ENCODE measurements around the gene PLEKHG5. TPM values are rescaled to one million over a fixed set of nuclear protein-coding genes. Genes with fewer than 3 reads are reported as not detected.
"Not testable (repeated sequence)": the region's sequence is repeated elsewhere in the genome, so short reads cannot be mapped to it uniquely, and the experiment has no call there.

Gene PLEKHG5
- total and polyA plus RNA-seq, 2 donors (not counting 1 experiment from before 2014, with no cell fraction given), result 0.13 to 0.20 TPM

- H3K4me3 Mint-ChIP-seq, result no peak overlapping the region
- peaks cover 4% of the 10 kb centered on the region for H3K4me1 Mint-ChIP-seq
- Histone ChIP-seq H4K20me1 (ENCODE audit: control insufficient read depth, insufficient read depth, low read length, poor library complexity, severe bottlenecking) (no peaks in the 10 kb centered on the region), H3K36me3 (replicated peaks in 1 of 2; ENCODE audit: control extremely low read depth in 1 of 2, control insufficient read depth in 1 of 2, extremely low read depth in 1 of 2, insufficient read depth in 2 of 2, low read length in 1 of 2) (no peaks in the 10 kb centered on the region), H3K4me2 (replicated peaks; ENCODE audit: low read depth, low read length, poor library complexity, severe bottlenecking) (no peak overlapping the region), H3K4me3 (ENCODE audit: control extremely low read depth in 1 of 5, extremely low read depth in 1 of 5, insufficient read depth in 1 of 5, low read depth in 2 of 5, low read length in 4 of 5) (no peak overlapping the region), H2AFZ (ENCODE audit: insufficient read depth, low read depth, low read length, poor library complexity, severe bottlenecking) (no peak overlapping the region), H3K9me3 (ENCODE audit: control extremely low read depth in 1 of 3, control insufficient read depth in 2 of 3, insufficient read depth in 1 of 3, low read length in 2 of 3) (no peaks in the 10 kb centered on the region), H3K4me1 (ENCODE audit: control insufficient read depth in 2 of 2, insufficient read depth in 2 of 2, low read length in 2 of 2) (no peaks in the 10 kb centered on the region), H3K27me3 (replicated peaks in 1 of 4; ENCODE audit: control extremely low read depth in 1 of 4, control insufficient read depth in 3 of 4, insufficient read depth in 4 of 4, low read length in 3 of 4) (peaks cover 0 to 16% (median 3%) of the 10 kb centered on the region in 4 experiments), H3K79me2 (ENCODE audit: control insufficient read depth, insufficient read depth, low read length) (no peaks in the 10 kb centered on the region), H3K9ac (ENCODE audit: low read length) (no peak overlapping the region), H3K27ac (ENCODE audit: low read length in 2 of 2) (no peak overlapping the region)
- no peaks in the 10 kb centered on the region for H3K9me3 Mint-ChIP-seq (ENCODE audit: insufficient read depth)
- CTCF ChIA-PET, result interaction anchor here (1.1 kb wide), 1 partner anchor 11 kb away, joined by 4 read pairs; no protein-coding TSS in a partner anchor
- POLR2A ChIA-PET, result no interaction called here
- peaks cover 27% of the 10 kb centered on the region for H3K27me3 Mint-ChIP-seq
- 94% methylated on average over 2 of the region's 5 CpGs for WGBS (ENCODE audit: insufficient coverage)
- ATAC-seq (ENCODE audit: low read depth), result no peak
- TF ChIP-seq, protein P1, sequence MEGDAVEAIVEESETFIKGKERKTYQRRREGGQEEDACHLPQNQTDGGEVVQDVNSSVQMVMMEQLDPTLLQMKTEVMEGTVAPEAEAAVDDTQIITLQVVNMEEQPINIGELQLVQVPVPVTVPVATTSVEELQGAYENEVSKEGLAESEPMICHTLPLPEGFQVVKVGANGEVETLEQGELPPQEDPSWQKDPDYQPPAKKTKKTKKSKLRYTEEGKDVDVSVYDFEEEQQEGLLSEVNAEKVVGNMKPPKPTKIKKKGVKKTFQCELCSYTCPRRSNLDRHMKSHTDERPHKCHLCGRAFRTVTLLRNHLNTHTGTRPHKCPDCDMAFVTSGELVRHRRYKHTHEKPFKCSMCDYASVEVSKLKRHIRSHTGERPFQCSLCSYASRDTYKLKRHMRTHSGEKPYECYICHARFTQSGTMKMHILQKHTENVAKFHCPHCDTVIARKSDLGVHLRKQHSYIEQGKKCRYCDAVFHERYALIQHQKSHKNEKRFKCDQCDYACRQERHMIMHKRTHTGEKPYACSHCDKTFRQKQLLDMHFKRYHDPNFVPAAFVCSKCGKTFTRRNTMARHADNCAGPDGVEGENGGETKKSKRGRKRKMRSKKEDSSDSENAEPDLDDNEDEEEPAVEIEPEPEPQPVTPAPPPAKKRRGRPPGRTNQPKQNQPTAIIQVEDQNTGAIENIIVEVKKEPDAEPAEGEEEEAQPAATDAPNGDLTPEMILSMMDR (IDR thresholded peaks at IDR 0.05), result no peak
- TF ChIP-seq EZH2 (IDR thresholded peaks at IDR 0.05; ENCODE audit: borderline replicate concordance, insufficient read depth, low read depth, low read length, poor library complexity, severe bottlenecking), result no peak
- intact Hi-C loops (cut with micrococcal nuclease), result no loop called here
- H3K27ac Mint-ChIP-seq, result no peak overlapping the region
- DNase-seq, result no peak
Measured at GRCh38 chr1:6434186-6434585, 57.3 kb downstream of the PLEKHG5 start.

DNA sequence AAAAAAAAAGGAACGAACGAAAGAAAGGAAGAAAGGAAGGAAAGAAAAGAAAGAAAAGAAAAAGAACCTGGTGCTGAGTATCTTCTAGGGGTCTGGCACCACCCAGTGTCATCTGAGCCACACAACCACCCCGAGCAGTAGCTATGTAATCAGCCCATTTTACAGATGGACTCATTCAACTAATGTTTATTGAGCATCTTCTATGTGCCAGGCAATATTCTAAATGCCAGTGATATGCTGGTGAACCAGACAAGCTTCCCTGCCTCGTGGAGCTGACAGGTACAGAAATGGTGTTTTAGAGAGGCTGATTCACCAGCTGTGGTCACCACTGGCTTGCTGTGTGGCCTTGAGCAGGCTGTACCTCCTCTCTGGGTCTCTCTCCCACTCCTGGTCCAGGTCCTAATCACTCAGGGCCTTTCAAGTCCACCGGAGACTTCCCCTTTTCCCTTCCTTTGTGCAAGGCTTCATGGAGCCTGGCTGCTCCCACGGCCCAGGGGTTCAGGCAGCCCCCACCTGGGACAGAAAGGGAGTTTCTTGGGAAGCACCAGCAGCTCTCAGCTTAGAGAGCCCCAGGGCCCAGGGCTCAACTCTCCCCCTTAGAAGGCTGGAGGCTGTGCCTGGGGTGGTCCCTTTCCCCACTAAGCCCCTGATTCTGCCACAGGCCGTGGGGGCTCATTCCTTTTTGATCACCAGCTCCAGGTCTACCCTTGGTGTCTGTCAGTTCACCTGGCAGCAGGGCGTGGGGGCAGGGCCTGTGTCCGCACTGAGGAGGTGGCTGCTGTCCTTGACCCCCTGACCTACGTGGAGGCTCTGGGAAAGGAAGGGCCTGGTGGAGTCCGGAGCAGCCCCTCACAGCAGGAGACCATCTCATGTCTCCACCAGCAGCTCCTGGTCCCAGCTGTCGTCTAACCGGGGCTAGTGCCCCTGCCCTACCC lies 59.6 kb downstream of the PLEKHG5 start:
- DNase-seq; H3K9me3 Mint-ChIP-seq (ENCODE audit: insufficient read depth); H3K4me3 Mint-ChIP-seq; H3K27ac Mint-ChIP-seq; H4K20me1 ChIP-seq (ENCODE audit: control insufficient read depth, insufficient read depth, low read length, poor library complexity, severe bottlenecking); ATAC-seq (ENCODE audit: low read depth); H3K27ac ChIP-seq (ENCODE audit: low read length in 2 of 2); intact Hi-C loops (cut with micrococcal nuclease); H3K9me3 ChIP-seq (ENCODE audit: control extremely low read depth in 1 of 3, control insufficient read depth in 2 of 3, insufficient read depth in 1 of 3, low read length in 2 of 3); H3K36me3 ChIP-seq (replicated peaks in 1 of 2; ENCODE audit: control extremely low read depth in 1 of 2, control insufficient read depth in 1 of 2, extremely low read depth in 1 of 2, insufficient read depth in 2 of 2, low read length in 1 of 2); H3K4me2 ChIP-seq (replicated peaks; ENCODE audit: low read depth, low read length, poor library complexity, severe bottlenecking); H2AFZ ChIP-seq (ENCODE audit: insufficient read depth, low read depth, low read length, poor library complexity, severe bottlenecking); H3K9ac ChIP-seq (ENCODE audit: low read length); H3K4me1 Mint-ChIP-seq; H3K79me2 ChIP-seq (ENCODE audit: control insufficient read depth, insufficient read depth, low read length); H3K4me1 ChIP-seq (ENCODE audit: control insufficient read depth in 2 of 2, insufficient read depth in 2 of 2, low read length in 2 of 2); H3K4me3 ChIP-seq (ENCODE audit: control extremely low read depth in 1 of 5, extremely low read depth in 1 of 5, insufficient read depth in 1 of 5, low read depth in 2 of 5, low read length in 4 of 5): not testable (repeated sequence)
- CTCF ChIA-PET, result interaction anchor here (0.6 to 1.7 kb wide), 4 partner anchors 8 to 165 kb away, joined by 3 to 7 read pairs (median 5); no protein-coding TSS in a partner anchor
- 69% methylated on average over 9 of the region's 13 CpGs for WGBS (ENCODE audit: insufficient coverage)
- POLR2A ChIA-PET, result interaction anchor here (0.7 kb wide), 1 partner anchor 15 kb away, joined by 9 read pairs; no protein-coding TSS in a partner anchor
- H3K27me3 ChIP-seq (replicated peaks in 1 of 4; ENCODE audit: control extremely low read depth in 1 of 4, control insufficient read depth in 3 of 4, insufficient read depth in 4 of 4, low read length in 3 of 4), result peaks cover 0 to 11% (median 0%) of the 10 kb centered on the region in 4 experiments
- peaks cover 28% of the 10 kb centered on the region for H3K27me3 Mint-ChIP-seq

DNA sequence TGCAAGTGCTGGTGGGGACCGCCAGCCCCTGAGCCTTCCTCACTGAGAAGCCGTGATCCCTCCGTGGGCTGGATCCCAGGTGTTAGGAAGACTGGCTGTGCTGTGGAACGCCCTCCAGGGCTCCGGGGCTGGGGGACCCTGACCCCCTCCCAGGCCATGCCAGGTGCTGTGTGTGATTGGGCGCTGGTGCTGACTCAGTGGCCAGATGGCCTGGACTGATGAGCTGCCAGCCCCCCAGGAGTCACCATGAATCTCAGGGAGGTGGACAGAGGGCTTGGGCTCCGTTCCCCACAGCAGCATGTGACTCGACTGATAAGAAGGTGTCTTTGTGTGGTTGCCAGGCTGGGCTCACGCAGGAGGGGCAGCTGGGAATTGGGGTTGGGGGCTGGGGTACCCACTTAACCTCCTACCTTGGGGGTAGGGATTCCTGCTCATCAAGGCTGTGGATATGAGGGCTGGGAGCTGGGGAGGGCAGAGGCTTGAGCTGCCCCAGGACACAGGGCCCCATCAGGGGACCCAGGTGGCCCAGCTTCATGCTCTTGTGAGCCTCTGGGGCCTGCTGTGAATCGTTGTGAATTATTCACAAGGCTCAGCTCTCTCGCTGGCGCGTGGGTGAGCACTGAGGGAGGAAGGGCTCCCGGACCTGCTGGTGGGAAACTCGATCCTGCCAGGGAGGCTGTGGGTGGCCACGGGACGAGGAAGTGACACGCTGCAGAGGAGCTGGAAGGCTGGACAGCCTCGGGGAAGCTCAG lies 61.6 kb downstream of the PLEKHG5 start:
- not testable (repeated sequence) for ATAC-seq (ENCODE audit: low read depth); DNase-seq
- H3K27me3 Mint-ChIP-seq, result peaks cover 32% of the 10 kb centered on the region

More for the DNA sequence above, 61.6 kb downstream of the PLEKHG5 start:
- H3K4me2 ChIP-seq (replicated peaks; ENCODE audit: low read depth, low read length, poor library complexity, severe bottlenecking); H3K9ac ChIP-seq (ENCODE audit: low read length); H3K27ac ChIP-seq (ENCODE audit: low read length in 2 of 2); H2AFZ ChIP-seq (ENCODE audit: insufficient read depth, low read depth, low read length, poor library complexity, severe bottlenecking); H3K27ac Mint-ChIP-seq; H3K9me3 ChIP-seq (ENCODE audit: control extremely low read depth in 1 of 3, control insufficient read depth in 2 of 3, insufficient read depth in 1 of 3, low read length in 2 of 3); H4K20me1 ChIP-seq (ENCODE audit: control insufficient read depth, insufficient read depth, low read length, poor library complexity, severe bottlenecking); H3K4me3 Mint-ChIP-seq; H3K4me1 Mint-ChIP-seq; H3K36me3 ChIP-seq (replicated peaks in 1 of 2; ENCODE audit: control extremely low read depth in 1 of 2, control insufficient read depth in 1 of 2, extremely low read depth in 1 of 2, insufficient read depth in 2 of 2, low read length in 1 of 2); intact Hi-C loops (cut with micrococcal nuclease); POLR2A ChIA-PET; H3K79me2 ChIP-seq (ENCODE audit: control insufficient read depth, insufficient read depth, low read length); H3K4me1 ChIP-seq (ENCODE audit: control insufficient read depth in 2 of 2, insufficient read depth in 2 of 2, low read length in 2 of 2); H3K4me3 ChIP-seq (ENCODE audit: control extremely low read depth in 1 of 5, extremely low read depth in 1 of 5, insufficient read depth in 1 of 5, low read depth in 2 of 5, low read length in 4 of 5); H3K9me3 Mint-ChIP-seq (ENCODE audit: insufficient read depth): not testable (repeated sequence)
- 17% methylated on average over 13 of the region's 19 CpGs for WGBS (ENCODE audit: insufficient coverage)
- H3K27me3 ChIP-seq (replicated peaks in 1 of 4; ENCODE audit: control extremely low read depth in 1 of 4, control insufficient read depth in 3 of 4, insufficient read depth in 4 of 4, low read length in 3 of 4), result peaks cover 0 to 30% (median 7%) of the 10 kb centered on the region in 4 experiments
- CTCF ChIA-PET, result interaction anchor here (0.5 to 1.3 kb wide), 2 partner anchors 9 to 13 kb away, joined by 3 to 5 read pairs; no protein-coding TSS in a partner anchor

Data from B cell (primary cell).